GM23338 (cell line): Measurements from ENCODE around the gene SUPT6H. TPM values are rescaled to one million over a fixed set of nuclear protein-coding genes. Genes with fewer than 3 reads are reported as not detected.

Source experiments
- ATAC-seq: fragments of 200-7000 bp; cut with Tn5 transposase; 3 replicates; pipeline ENCODE4 v1.9.1; 2020
- DNase-seq: peaks from one replicate; pipeline ENCODE4 v3.0.0-alpha.2; 2015; ENCODE audit warnings: low spot score
- H2AFZ ChIP-seq: fragments of 200-600 bp; sonication (generic); 2 replicates; pipeline ENCODE4 v1.8.0; 2016; ENCODE audit warnings: antibody characterized with exemption, mild to moderate bottlenecking, moderate library complexity
- H3F3A ChIP-seq: fragments of 200-600 bp; sonication (generic); replicated peaks from 2 replicates; pipeline ENCODE4 v1.8.0; 2017; ENCODE audit warnings: antibody characterized with exemption, mixed run types, low read depth
- H3K27ac ChIP-seq: fragments of 200-600 bp; sonication (generic); 2 replicates; pipeline ENCODE4 v1.6.1; 2016; ENCODE audit warnings: low read depth
- H3K27me3 ChIP-seq: fragments of 200-600 bp; sonication (generic); 2 replicates; pipeline ENCODE4 v1.8.0; 2016; ENCODE audit warnings: mild to moderate bottlenecking, mixed run types, moderate library complexity; ENCODE audit not compliant: insufficient read depth
- H3K36me3 ChIP-seq: fragments of 200-600 bp; sonication (generic); 2 replicates; pipeline ENCODE4 v1.8.0; 2016; ENCODE audit warnings: mild to moderate bottlenecking; ENCODE audit not compliant: insufficient read depth
- H3K4me1 ChIP-seq: fragments of 200-600 bp; sonication (generic); 2 replicates; pipeline ENCODE4 v1.8.0; 2016; ENCODE audit warnings: mild to moderate bottlenecking, moderate library complexity; ENCODE audit not compliant: insufficient read depth
- H3K4me2 ChIP-seq: fragments of 200-600 bp; sonication (generic); 2 replicates; pipeline ENCODE4 v1.7.1; 2017; ENCODE audit warnings: mixed run types
- H3K4me3 ChIP-seq: fragments of 200-600 bp; sonication (generic); 2 replicates; pipeline ENCODE4 v1.6.1; 2016; ENCODE audit warnings: mixed run types
- H3K79me2 ChIP-seq: fragments of 200-600 bp; sonication (generic); replicated peaks from 2 replicates; pipeline ENCODE4 v1.8.0; 2017; ENCODE audit warnings: mild to moderate bottlenecking; ENCODE audit not compliant: insufficient read depth
- H3K9me2 ChIP-seq: fragments of 200-600 bp; sonication (generic); 2 replicates; pipeline ENCODE4 v1.8.0; 2017; ENCODE audit not compliant: insufficient read depth
- H4K20me1 ChIP-seq: fragments of 200-600 bp; sonication (generic); replicated peaks from 2 replicates; pipeline ENCODE4 v1.8.0; 2017; ENCODE audit warnings: mild to moderate bottlenecking; ENCODE audit not compliant: insufficient read depth
- H3K27ac Mint-ChIP-seq: 2 replicates; pipeline ENCODE4 v1.8.0; 2020; ENCODE audit warnings: inconsistent platforms, mild to moderate bottlenecking, moderate library complexity, mixed read lengths
- H3K27me3 Mint-ChIP-seq: 3 replicates; pipeline ENCODE4 v1.8.0; 2022; ENCODE audit warnings: low read depth, mild to moderate bottlenecking, moderate library complexity, mixed read lengths, inconsistent platforms; ENCODE audit not compliant: insufficient read depth, poor library complexity
- H3K36me3 Mint-ChIP-seq: 3 replicates; pipeline ENCODE4 v1.8.0; 2021; ENCODE audit warnings: low read depth, mild to moderate bottlenecking, inconsistent platforms, moderate library complexity, mixed read lengths
- H3K4me1 Mint-ChIP-seq: 3 replicates; pipeline ENCODE4 v1.8.0; 2020; ENCODE audit warnings: mild to moderate bottlenecking, inconsistent platforms, mixed read lengths
- H3K4me3 Mint-ChIP-seq: 3 replicates; pipeline ENCODE4 v1.8.0; 2021; ENCODE audit warnings: moderate library complexity, mild to moderate bottlenecking, inconsistent platforms, mixed read lengths
- H3K9me3 Mint-ChIP-seq: 3 replicates; pipeline ENCODE4 v1.8.0; 2020; ENCODE audit warnings: moderate library complexity, mild to moderate bottlenecking, inconsistent platforms, mixed read lengths
- CREB1 ChIP-seq: fragments of 250-450 bp; sonication (Bioruptor Pico); IDR thresholded peaks from 2 replicates; pipeline ENCODE4 v1.5.0; 2020; ENCODE audit warnings: low read depth, mild to moderate bottlenecking, moderate library complexity
- EZH2 ChIP-seq: fragments of 200-600 bp; sonication (generic); IDR thresholded peaks from one replicate; pipeline ENCODE4 v1.8.0; 2017; ENCODE audit warnings: antibody characterized with exemption, mild to moderate bottlenecking, low read depth; ENCODE audit not compliant: unreplicated experiment
- EZH2phosphoT487 ChIP-seq: fragments of 200-600 bp; sonication (generic); IDR thresholded peaks from one replicate; pipeline ENCODE4 v1.8.1; 2018; ENCODE audit warnings: antibody characterized with exemption; ENCODE audit not compliant: unreplicated experiment
- JUNB ChIP-seq: IDR thresholded peaks from one replicate; pipeline ENCODE4 v1.6.1; 2016; ENCODE audit warnings: antibody characterized with exemption; ENCODE audit not compliant: unreplicated experiment
- NANOG ChIP-seq: IDR thresholded peaks from 2 replicates; pipeline ENCODE4 v1.6.1; 2016; ENCODE audit warnings: antibody characterized with exemption, borderline replicate concordance
- POLR2AphosphoS5 ChIP-seq: IDR thresholded peaks from 2 replicates; pipeline ENCODE4 v1.6.1; 2016; ENCODE audit warnings: antibody characterized with exemption, low read depth
- REST ChIP-seq: IDR thresholded peaks from one replicate; pipeline ENCODE4 v1.6.1; 2018; ENCODE audit warnings: antibody characterized with exemption; ENCODE audit not compliant: unreplicated experiment
- ZNF331 ChIP-seq: fragments of 250-450 bp; sonication (Bioruptor Pico); IDR thresholded peaks from 2 replicates; pipeline ENCODE4 v1.5.0; 2020; ENCODE audit warnings: low read depth, mild to moderate bottlenecking, moderate library complexity
- polyA plus RNA-seq: library from polyadenylated mRNA; unstranded; fragments of >200 nt; fragmentation: Nextera tagmentation; extraction: Ambion mirVana; gene quantifications from 2 replicates; pipeline ENCODE4 v1.2.1, GENCODE V29; 2016
- total RNA-seq: library from RNA; depleted of rRNA; stranded (reverse); fragments of >200 nt; shearing (Covaris generic); gene quantifications from 2 replicates; pipeline ENCODE4 v1.2.3, GENCODE V29; 2014

Gene SUPT6H
- total and polyA plus RNA-seq, 2 experiments from 2014 or later = 17.8 to 70.7 TPM

- no peak overlapping the region for H2AFZ ChIP-seq
- peak overlapping the region; percentile 95 for H3K27ac ChIP-seq
- Mint-ChIP-seq H3K27ac (peak overlapping the region; percentile 99), H3K27me3 (peaks cover 39% of the 10 kb centered on the region), H3K36me3 (peaks cover 53% of the 10 kb centered on the region), H3K9me3 (peaks cover 7% of the 10 kb centered on the region), H3K4me3 (peak overlapping the region; percentile 89), H3K4me1 (peaks cover 50% of the 10 kb centered on the region)
- H3K4me1 ChIP-seq = peaks cover 39% of the 10 kb centered on the region
- no peaks in the 10 kb centered on the region for H3K9me2 ChIP-seq
- peak overlapping the region; percentile 98 for H3K4me3 ChIP-seq
- H3F3A ChIP-seq = peaks cover 65% of the 10 kb centered on the region
- H3K27me3 ChIP-seq = no peaks in the 10 kb centered on the region
- peaks cover 33% of the 10 kb centered on the region for H4K20me1 ChIP-seq
- TF ChIP-seq CREB1 (CRISPR knock-in tag) = no peak
- TF ChIP-seq POLR2AphosphoS5 = peak; percentile 53; the same call in 1 of the 2 replicates
- peak; percentile 13 for TF ChIP-seq REST
- H3K4me2 ChIP-seq = peak overlapping the region; percentile 98
- peaks cover 33% of the 10 kb centered on the region for H3K79me2 ChIP-seq
- DNase-seq (peak; percentile 34), ATAC-seq (no peak)
- peaks cover 39% of the 10 kb centered on the region for H3K36me3 ChIP-seq
These were observed 63.2 kb downstream of the SUPT6H start for GRCh38 chr17:28725166-28725659.

GRCh38 chr17:28725660-28726225 lies 63.7 kb downstream of the SUPT6H start:
- ATAC-seq = peak; percentile 38

More at GRCh38 chr17:28725660-28726225, 63.7 kb downstream of the SUPT6H start:
- peaks cover 3% of the 10 kb centered on the region for H3K9me3 Mint-ChIP-seq
- H3K36me3 Mint-ChIP-seq = peaks cover 47% of the 10 kb centered on the region
- H3K27me3 ChIP-seq = no peaks in the 10 kb centered on the region
- H3K27me3 Mint-ChIP-seq = peaks cover 34% of the 10 kb centered on the region
- peaks cover 27% of the 10 kb centered on the region for H3K79me2 ChIP-seq
- TF ChIP-seq ZNF331 (CRISPR knock-in tag) (no peak), EZH2 (no peak), NANOG (no peak), POLR2AphosphoS5 (peak; percentile 60), EZH2phosphoT487 (no peak), JUNB (no peak), CREB1 (CRISPR knock-in tag) (no peak; the same call in 1 of the 2 replicates)
- H3K36me3 ChIP-seq = peaks cover 35% of the 10 kb centered on the region
- peak overlapping the region; percentile 99 for H3K27ac Mint-ChIP-seq
- H4K20me1 ChIP-seq = peaks cover 29% of the 10 kb centered on the region
- no peak overlapping the region for H2AFZ ChIP-seq
- peak; percentile 85 for DNase-seq
- peak overlapping the region; percentile 89 for H3K4me3 Mint-ChIP-seq
- peaks cover 39% of the 10 kb centered on the region for H3K4me1 ChIP-seq
- peaks cover 46% of the 10 kb centered on the region for H3K4me1 Mint-ChIP-seq
- no peaks in the 10 kb centered on the region for H3K9me2 ChIP-seq
- H3K27ac ChIP-seq = peak overlapping the region; percentile 95
- peaks cover 64% of the 10 kb centered on the region for H3F3A ChIP-seq
- peak overlapping the region; percentile 98 for H3K4me2 ChIP-seq
- H3K4me3 ChIP-seq = peak overlapping the region; percentile 98
